ENCODE results near the gene YPEL2. TPM values are rescaled to one million over a fixed set of nuclear protein-coding genes. Genes with fewer than 3 reads are reported as not detected.

YPEL2 gene
- total and polyA plus RNA-seq, 2 donors: 7.0 to 10.6 TPM

Other genes with a start within 250 kb of the YPEL2 start
- 17.1 TPM for gene TRIM37, start 224.8 kb upstream of the YPEL2 start, total RNA-seq
- 14.1 TPM for gene TRIM37, start 224.8 kb upstream of the YPEL2 start, polyA plus RNA-seq
- 83.1 TPM for gene SKA2, start 176.5 kb upstream of the YPEL2 start, total RNA-seq
- 42.7 TPM for gene SKA2, start 176.5 kb upstream of the YPEL2 start, polyA plus RNA-seq
- gene PRR11, start 175.9 kb upstream of the YPEL2 start, total RNA-seq: 8.5 TPM
- gene PRR11, start 175.9 kb upstream of the YPEL2 start, polyA plus RNA-seq: 3.2 TPM
- 20.6 TPM for gene SMG8, start 121.6 kb upstream of the YPEL2 start, total RNA-seq
- 6.2 TPM for gene SMG8, start 121.6 kb upstream of the YPEL2 start, polyA plus RNA-seq
- gene GDPD1, start 111.1 kb upstream of the YPEL2 start, total RNA-seq: 4.5 TPM
- gene GDPD1, start 111.1 kb upstream of the YPEL2 start, polyA plus RNA-seq: 2.5 TPM
- gene DHX40, start 234.0 kb downstream of the YPEL2 start, total RNA-seq: 38.7 TPM
- 21.7 TPM for gene DHX40, start 234.0 kb downstream of the YPEL2 start, polyA plus RNA-seq

All from thymus (tissue), 2 donors.